ENCODE data around the gene SENP5.

The SENP5 gene

GRCh38 chr3:196975349-196975748 lies 107.6 kb downstream of the SENP5 start:
- TF ChIP-seq CTCF (IDR thresholded peaks at IDR 0.05; ENCODE audit: low read depth, low read length): no peak
- H3K4me3 ChIP-seq (ENCODE audit: low read depth, low read length): no peak overlapping the region
- in situ Hi-C loops (cut with HindIII; ENCODE audit: low sequenced_read_pairs): no loop called here
- no peak for DNase-seq (ENCODE audit: low read depth, low spot score)

- in situ Hi-C loops (cut with HindIII; ENCODE audit: low sequenced_read_pairs): no loop called here
These were observed 109.2 kb downstream of the SENP5 start for GRCh38 chr3:196976941-196977340.

GRCh38 chr3:196979545-196979944 lies 111.8 kb downstream of the SENP5 start:
- in situ Hi-C loops (cut with HindIII; ENCODE audit: low sequenced_read_pairs): no loop called here
- TF ChIP-seq CTCF (IDR thresholded peaks at IDR 0.05; ENCODE audit: low read depth, low read length): no peak
- no peak for DNase-seq (ENCODE audit: low read depth, low spot score)
- no peak overlapping the region for H3K4me3 ChIP-seq (ENCODE audit: low read depth, low read length)

More at GRCh38 chr3:196976941-196977340, 109.2 kb downstream of the SENP5 start:
- no peak overlapping the region for H3K4me3 ChIP-seq (ENCODE audit: low read depth, low read length)
- DNase-seq (ENCODE audit: low read depth, low spot score): no peak
- TF ChIP-seq CTCF (IDR thresholded peaks at IDR 0.05; ENCODE audit: low read depth, low read length): no peak

- DNase-seq (ENCODE audit: low read depth, low spot score): no peak
- TF ChIP-seq CTCF (IDR thresholded peaks at IDR 0.05; ENCODE audit: low read depth, low read length): no peak
- no peak overlapping the region for H3K4me3 ChIP-seq (ENCODE audit: low read depth, low read length)
- in situ Hi-C loops (cut with HindIII; ENCODE audit: low sequenced_read_pairs): no loop called here
These were observed 113.9 kb downstream of the SENP5 start for GRCh38 chr3:196981657-196982056.

- TF ChIP-seq CTCF (IDR thresholded peaks at IDR 0.05; ENCODE audit: low read depth, low read length): no peak
- DNase-seq (ENCODE audit: low read depth, low spot score): no peak
- in situ Hi-C loops (cut with HindIII; ENCODE audit: low sequenced_read_pairs): no loop called here
- no peak overlapping the region for H3K4me3 ChIP-seq (ENCODE audit: low read depth, low read length)
These were observed 115.5 kb downstream of the SENP5 start for GRCh38 chr3:196983186-196983585.

All from astrocyte of the spinal cord (primary cell).